HG03460 (cell line): ENCODE results near the gene GDF2.

Source experiments
- ATAC-seq: cut with Tn5 transposase; IDR thresholded peaks from one replicate; pipeline ENCODE4 v1.9.1; 2021; ENCODE audit not compliant: unreplicated experiment

The GDF2 gene

DNA sequence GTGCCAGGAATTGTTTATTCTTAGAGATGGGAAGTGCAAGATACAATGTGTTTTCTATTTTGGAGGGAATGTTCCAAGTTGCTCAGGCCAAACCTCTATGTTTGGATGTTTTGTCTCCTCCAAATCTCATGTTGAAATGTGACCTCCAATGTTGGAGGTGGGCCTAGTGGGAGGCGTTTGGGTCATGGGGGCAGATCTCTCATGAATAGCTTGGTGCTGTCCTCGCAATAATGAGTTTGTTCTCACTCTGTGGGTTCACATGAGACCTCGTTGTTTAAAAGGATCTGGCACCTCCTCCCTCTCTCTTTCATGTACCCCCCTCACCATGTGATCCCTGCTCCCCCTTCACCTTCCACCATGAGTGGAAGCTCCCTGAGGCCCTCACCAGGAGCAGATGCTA is 30.6 kb upstream of the GDF2 start:
- ATAC-seq = no peak

DNA sequence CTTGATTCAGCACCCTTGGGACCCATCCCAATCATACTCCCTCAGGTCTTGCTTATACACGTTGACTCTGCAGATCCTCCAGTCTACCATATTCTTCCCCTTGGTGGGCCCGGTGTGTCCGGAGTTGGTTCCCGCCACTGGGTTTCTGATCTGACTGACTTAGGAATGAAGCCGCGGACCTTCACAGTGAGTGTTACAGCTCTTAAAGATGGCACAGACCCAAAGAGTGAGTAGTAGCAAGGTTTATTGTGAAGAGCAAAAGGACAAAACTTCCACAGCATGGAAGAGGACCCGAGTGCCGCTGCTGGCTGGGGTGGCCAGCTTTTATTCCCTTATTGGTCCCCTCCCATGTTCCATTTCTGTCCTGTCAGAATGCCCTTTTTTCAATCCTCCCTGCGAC is 28.2 kb upstream of the GDF2 start:
- no peak for ATAC-seq

DNA sequence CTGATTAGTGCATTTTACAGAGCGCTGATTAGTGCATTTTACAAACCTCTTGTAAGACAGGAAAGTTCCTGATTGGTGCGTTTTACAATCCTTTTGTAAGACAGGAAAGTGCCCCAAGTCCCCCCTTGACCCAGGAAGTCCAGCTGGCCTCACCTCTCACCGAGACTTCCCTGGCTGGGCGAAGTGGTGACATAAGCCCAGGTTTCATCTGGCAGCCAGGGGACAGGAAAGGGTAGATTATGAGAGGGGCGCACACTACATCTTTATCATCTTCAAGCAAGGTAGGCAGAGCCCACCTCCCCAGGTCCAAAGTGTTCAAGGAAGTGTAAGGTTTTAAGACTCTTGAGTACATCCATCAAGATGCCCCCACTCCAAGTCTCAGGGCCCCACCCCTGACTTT is 27.8 kb upstream of the GDF2 start:
- ATAC-seq = no peak

DNA sequence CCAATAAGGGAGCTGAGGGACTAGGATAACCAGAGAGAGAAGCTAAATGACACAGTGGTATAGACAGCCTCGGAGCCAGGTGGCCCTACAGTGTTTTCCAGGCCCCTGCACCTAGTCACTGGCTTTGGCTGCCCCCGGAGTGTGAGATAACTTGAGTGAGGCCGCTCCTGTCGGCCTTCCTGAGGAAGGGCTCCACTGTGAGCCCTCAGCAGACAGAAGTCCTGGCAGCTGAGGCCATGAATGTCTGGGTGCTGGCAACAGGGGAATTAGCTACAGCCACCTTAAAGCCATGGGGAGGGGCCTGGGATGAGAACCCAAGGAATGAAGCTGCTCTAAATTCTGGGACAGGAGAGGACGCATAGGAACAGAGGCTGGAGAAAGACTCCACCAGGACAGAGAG is 26.8 kb upstream of the GDF2 start:
- ATAC-seq = no peak

DNA sequence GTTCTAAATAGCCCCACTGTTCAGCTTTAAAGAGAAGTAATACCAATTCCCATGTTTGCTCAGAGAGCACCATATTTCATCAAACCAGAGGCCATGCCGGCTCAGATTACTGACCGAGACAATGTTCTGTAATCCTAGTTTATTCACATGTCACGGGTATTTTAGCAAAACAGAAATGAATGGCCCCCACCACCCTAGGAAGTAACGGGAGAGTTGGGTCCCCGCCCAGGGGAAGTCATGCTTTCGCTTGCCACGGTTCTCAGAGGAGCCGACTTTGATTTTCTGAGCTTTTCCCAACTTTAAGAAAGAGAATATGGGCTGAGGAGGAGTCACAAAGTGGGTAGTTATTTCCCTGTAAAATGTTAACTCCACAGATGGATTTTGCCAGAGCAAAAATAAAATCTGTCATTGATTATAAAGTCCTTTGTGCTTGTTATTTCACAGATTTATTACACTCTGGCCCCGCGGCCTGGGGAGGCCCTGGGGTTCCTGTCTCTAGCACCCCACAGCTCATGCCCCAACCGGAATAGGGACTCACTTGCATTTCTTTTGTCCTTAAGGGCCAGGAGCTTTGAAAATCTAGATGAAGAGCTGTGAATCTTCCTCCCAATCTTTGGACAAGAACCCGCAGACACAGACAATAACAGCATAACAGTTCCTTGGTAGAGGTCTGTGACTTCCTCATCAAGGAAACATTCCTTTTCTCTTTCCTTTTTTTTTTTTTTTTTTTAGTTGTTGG is 25.9 kb upstream of the GDF2 start:
- ATAC-seq = no peak

DNA sequence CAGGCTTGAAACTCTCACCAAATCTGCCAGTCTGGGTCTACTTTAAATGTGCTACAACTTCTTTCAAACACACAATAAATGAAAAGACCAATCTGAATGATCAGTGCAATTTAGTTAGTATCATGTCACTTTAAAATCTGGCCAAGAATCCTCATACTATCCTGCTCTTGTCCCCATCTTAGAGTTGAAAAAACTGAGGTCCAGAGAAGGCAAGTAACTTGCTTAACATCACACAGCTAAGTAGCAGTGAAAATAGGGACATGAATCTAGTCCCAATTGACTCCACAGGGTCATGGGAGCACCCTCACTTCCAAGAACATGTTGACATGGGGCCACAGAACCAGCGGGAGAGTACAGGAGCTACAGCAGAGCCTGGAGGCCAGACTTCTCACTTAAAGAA is 25.3 kb upstream of the GDF2 start:
- ATAC-seq = no peak

DNA sequence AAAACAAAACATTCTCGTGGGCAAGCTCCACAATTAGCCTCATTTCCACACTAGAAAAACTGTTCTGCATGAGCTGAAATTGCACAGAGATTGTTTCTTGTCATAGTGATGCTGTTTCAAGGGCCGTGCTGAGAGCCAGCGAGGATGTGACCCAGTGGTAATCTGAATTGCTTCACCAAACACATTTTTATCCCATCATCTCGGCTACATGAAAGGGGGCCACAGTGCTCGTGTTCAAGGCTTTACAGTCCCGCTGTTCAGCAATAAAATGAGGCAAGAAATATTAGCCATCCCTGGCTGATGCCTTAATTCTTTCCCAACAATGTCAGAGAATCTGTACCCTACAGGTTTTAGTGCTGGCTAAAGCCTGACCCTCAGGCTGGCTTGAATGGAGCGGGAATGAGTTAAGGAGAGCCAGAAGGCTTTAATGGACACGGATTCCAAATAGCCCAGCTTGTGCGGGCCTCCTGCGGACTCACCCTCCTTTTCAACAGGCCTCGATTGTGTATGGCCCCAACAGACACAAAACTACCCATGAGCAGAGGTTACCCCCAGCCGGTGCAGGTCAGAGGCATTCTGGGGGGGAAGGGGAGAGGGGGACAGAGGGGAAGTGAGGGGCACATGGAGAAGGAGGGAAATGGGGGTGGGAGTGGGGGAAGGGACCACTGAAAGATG is 24.3 kb upstream of the GDF2 start:
- ATAC-seq = no peak

DNA sequence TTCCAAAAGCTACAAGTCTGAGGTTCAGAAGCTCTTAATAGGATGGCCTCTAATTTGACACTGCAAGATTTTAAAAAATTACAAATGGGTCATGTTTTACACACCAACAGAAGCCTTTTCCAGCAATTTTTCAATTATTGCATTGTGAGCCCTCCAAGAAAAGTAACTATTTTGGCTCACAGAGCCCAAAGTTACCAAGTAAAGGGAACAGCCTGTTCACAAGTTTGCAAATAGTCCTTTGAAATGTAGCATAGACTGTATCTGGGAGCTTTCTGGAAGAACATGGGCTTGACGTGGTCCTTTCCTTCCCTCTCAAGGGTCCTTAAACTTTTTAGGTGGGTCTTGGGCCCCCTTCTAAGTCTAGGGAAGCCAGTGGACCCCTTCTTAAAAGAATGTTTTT is 23.5 kb upstream of the GDF2 start:
- ATAC-seq = no peak

DNA sequence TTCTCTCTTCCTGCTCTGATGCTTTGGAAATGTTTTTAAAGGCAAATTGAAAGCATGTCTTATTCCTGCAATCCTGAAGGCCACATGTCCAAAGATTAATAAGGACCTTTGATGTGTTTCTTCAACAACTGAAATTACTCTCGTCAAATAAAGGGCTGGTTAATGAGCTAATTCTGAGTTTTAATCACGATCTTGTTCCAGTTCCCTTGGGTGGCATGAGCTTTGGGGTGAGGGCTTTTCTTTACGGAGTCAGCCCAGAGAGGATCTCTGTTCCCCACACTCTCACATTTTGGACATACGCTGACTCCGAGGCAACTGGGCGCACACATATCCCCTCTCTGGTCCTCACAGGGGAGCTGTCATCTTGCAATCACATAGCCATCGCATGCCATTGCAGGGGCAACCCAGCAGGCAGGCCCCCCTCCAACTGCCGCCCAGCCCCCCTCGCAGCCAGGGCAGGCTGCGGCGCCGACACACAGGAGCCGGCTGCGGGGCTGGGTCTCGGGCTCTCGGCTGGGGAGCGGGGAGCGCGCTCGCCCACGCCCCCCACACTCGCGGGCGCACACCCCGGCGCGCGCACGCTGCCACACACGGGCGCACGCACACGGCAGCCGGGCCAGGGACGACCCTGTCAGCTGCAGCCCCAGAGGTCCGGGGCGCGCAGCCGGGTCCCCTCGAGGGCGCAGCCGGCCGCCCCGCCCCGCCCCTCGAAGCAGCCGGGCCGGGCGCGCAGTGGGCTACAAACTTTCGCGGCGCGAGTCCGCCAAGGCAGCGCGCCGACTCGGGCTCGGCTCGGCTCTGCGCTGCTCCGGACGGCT is 22.4 kb upstream of the GDF2 start, which contains the start of gene GDF10:
TSS of gene GDF10 (plus strand) at position 587 of the 818 bp plus-strand sequence. CDS start 455 bp downstream, outside the sequence.
- no peak for ATAC-seq

DNA sequence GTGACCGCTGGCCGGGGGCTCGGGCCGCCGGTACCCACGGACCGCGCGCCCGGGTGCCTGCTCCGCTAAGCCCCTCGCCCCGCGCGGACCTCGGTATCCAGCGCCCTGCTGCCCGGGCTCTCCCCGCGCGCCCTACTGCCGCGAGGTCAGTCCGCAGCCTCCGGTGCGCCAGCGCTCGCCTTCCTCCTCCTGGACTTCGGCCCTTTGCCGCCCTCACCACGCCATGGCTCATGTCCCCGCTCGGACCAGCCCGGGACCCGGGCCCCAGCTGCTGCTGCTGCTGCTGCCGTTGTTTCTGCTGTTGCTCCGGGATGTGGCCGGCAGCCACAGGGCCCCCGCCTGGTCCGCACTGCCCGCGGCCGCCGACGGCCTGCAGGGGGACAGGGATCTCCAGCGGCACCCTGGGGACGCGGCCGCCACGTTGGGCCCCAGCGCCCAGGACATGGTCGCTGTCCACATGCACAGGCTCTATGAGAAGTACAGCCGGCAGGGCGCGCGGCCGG is 21.8 kb upstream of the GDF2 start:
- ATAC-seq = no peak

DNA sequence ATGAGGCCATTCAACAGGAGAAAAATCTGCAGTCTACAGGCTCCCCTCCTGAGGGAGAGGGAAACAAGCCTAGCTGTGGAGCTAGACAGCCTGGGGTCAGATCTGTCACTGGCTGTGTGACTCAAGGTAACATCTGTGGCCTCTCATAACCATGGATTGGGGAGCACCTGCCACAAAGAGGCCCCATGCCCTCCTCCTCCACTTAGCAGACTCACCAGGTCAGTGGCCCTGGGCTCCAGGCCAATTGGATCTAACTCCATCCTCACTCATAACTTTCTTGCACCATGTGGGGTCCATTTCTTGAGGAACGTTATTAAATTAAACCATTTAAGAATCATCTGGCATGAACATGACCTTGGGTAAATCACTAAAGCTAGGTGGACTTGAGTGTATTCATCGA is 20.4 kb upstream of the GDF2 start:
- ATAC-seq = no peak

DNA sequence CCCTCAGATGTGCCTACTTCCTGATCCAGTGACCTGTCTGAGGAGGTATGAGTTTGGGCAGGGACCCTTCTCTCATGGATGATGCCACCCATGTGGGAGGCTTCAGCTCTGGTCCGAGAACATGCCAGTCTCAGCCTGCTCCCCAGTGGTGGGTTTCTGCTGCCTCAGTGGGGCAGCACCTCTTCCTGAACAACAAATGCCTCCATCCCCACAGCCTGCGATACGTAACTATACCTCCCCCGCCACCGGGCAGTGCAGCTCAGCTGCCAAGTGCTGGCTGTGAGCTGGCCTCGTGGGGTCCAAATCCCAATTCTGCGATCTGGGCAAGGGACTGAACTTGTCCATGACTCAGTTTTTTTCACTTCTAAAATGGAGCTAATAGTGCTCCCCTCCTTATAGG is 19.1 kb upstream of the GDF2 start:
- no peak for ATAC-seq

DNA sequence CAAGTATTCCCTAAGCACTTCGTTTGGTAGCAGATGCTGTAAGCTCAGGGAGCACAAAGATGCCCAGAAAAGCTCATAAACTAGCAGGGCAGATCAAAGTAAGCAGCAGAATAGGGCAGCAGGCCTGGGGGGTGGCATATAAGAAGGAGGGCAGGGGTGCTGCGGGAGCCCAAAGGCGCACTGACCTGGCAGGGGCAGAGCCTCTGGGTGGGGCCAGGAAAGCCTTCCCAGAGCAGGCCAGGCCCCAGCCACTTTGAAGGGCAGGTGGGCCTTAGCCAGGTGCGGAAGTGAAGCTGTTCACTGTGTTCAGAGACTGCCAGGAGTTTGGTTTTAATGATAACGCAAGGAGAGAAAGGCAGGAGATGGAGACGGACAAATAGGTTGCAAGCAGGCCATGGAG is 18.4 kb upstream of the GDF2 start:
- ATAC-seq = no peak

DNA sequence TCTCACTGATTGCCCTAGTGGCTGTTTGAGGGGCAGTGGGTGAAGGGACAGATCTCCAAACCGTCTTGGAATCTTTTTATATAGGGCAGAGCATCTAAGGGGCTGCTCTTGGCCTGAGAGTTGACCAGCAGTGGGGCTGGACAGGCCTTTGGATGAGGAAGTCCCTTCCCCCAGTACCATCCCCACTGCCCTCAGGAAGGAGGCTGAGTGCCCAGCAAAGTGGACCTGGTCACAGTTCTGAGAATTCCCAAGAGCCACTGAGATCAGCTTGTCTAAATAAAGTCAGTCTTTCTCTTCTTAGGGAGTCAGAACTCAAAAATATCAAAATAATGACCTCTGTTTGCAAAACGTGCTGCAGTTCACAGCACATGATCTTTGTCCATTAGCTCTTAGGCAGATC is 16.7 kb upstream of the GDF2 start:
- ATAC-seq = no peak

DNA sequence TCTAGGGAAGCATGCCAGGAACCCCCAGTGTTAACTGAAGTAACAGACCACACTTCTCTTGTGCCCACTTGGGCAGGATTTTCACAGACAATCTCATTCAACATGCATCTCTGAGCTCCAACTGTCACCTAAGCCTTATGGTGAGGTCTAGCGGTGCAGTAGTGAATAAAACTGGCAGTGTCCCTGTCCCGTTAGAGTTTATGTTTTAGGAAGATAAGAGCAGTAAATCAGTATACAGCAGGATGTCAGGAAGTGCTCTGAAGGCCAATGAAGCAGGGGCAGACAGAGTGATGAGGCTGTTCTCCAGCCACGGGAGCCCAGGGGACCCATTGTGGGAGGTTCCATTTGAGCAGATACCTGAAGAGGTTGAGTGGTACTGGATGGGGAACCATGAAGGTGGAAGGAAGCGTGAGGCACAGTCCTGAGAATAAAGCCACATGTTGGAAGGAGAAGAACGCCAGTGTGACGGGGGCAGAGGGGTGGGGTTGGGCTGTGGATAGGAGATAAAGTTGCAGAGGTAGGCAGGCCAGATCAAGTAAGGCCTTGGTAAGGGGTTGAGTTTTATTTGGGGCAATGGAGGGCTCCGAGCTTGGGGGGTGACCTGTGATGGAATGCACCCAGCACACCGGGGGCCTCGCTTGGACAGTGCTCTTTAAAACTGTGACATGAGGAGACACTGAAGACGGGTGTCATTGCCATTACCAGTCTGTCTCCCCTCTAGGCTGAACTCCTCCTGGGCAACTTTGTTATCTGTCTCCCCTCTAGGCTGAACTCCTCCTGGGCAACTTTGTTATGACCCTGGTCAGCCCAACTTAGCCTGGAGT is 15.7 kb upstream of the GDF2 start:
- no peak for ATAC-seq

DNA sequence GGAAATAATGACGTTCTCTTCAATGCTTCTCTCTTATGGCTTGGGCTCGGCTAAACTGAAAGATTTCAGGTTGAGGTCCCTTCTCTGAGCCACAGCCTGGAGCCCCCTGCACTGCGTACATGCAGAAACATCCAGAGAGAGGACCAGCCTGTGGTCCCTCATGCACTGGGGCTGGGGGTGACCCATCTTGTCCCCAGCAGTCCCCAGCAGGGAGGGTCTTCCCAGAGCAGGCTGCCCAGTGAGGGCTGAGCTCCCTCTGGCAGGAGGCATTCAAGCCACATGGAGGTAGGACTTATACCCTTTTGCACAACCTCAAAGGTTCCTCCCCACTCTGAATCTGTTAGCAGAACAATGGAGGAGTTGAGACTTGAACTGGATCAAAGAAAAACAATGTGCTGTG is 14.9 kb upstream of the GDF2 start:
- ATAC-seq = no peak

DNA sequence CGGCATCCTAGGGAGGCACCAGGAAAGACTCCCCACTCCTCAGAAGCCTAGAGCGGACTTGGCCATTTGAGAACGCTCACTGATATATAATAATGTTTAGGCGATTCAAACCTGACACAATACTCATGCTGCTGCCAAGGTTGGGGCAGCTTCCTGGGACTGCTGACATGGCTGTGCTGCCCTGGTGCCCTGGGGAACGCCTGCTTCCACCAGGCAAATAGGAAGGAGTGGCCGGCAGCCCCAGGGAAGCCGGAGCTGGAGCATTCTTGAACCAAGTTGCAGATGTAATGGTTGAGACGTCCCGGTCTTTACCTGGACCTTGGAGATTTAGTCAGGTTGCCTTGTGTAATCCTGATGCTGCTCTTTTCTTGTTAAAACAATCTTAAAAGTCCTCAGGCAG is 13.5 kb upstream of the GDF2 start:
- ATAC-seq = no peak

DNA sequence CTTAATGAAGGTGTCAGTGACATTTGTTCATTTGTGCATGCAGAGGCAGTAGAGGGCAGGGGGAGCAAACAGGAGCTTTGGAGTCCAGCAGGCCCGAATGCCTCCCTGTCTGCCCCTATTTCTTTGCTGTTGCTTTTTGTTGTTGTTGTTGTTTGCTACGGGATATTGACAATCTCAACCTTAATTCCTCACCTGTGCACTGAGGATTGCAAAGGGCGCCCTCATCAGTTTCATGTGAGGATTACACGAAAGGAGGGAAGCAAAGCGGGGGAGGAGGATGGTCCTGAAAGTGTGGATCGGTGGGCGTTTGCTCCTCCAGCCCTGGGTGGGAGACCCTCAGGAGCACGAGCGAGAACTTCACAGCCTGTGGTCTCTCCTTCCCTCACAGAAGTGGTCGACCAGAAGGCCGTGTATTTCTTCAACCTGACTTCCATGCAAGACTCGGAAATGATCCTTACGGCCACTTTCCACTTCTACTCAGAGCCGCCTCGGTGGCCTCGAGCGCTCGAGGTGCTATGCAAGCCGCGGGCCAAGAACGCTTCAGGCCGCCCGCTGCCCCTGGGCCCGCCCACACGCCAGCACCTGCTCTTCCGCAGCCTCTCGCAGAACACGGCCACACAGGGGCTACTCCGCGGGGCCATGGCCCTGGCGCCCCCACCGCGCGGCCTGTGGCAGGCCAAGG is 12.7 kb upstream of the GDF2 start:
- ATAC-seq = no peak

DNA sequence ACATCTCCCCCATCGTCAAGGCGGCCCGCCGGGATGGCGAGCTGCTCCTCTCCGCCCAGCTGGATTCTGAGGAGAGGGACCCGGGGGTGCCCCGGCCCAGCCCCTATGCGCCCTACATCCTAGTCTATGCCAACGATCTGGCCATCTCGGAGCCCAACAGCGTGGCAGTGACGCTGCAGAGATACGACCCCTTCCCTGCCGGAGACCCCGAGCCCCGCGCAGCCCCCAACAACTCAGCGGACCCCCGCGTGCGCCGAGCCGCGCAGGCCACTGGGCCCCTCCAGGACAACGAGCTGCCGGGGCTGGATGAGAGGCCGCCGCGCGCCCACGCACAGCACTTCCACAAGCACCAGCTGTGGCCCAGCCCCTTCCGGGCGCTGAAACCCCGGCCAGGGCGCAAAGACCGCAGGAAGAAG is 12.2 kb upstream of the GDF2 start:
- no peak for ATAC-seq

DNA sequence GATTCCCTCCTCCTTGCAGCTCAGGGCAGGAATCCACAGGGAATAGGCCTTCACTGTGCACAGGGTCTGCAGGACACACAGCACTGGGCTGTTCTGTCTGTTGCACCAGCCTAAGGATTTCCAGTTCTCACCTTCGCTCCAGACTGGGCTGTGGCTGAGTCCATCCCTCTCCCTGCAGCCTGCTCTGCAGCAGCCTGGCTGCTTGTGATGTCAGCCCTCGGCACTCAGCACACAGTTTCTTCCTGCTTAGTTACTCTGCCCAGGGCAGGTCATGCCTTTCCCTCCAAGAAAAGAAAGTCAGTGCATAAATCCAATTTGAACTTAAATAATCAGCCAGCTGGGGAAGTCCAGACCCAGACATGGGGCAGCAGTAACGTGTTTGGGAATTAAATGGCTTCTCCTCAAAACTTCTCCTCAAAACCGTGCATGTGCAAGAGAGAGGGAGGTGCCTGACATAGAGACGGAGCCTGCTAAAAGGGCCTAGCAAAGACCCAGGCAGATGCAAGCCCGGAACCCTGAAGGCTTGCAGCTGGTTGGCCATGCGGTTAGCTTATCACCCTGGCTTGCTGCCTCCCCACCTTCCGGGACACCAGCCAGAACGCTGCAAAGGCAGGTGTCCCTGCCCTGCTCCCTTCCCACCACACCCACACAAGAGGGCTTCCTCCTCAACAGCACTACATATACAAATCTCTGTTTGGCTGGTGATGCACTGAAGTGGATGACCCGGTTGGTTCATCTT is 10.9 kb upstream of the GDF2 start:
- ATAC-seq = no peak
